GM12878 (cell line): ENCODE results near the gene OSBPL10. TPM values are rescaled to one million over a fixed set of nuclear protein-coding genes. Genes with fewer than 3 reads are reported as not detected.

Experiments used
- ATAC-seq: fragments of 200-7000 bp; cut with Tn5 transposase; 3 replicates; pipeline ENCODE4 v1.9.1; 2020; ENCODE audit warnings: mild to moderate bottlenecking, moderate library complexity
- BruUV-seq: library from RNA; stranded (reverse); fragments of 400-500 nt; replicated peaks from 2 replicates; lab custom pipeline; 2021; lab: Mats Ljungman, UMichigan
- CTCF ChIA-PET: fragments of 300-600 bp; sonication (Branson Sonifier 250); formaldehyde crosslinking; extraction: SDS; loops from one replicate; lab custom pipeline; 2021; ENCODE audit warnings: inconsistent platforms; lab: Yijun Ruan, JAX
- POLR2A ChIA-PET: fragments of 350-600 bp; formaldehyde crosslinking; extraction: SDS; loops from one replicate; lab custom pipeline; 2021; ENCODE audit warnings: inconsistent platforms; lab: Charles Lee
- RAD21 ChIA-PET: fragments of 300-600 bp; sonication (Branson Sonifier 250); formaldehyde crosslinking; loops from one replicate; lab custom pipeline; 2023; ENCODE audit warnings: antibody characterized with exemption; ENCODE audit not compliant: unreplicated experiment; lab: Charles Lee
- SMC1A ChIA-PET: fragments of 300-600 bp; sonication (Branson Sonifier 250); formaldehyde crosslinking; loops from one replicate; lab custom pipeline; 2023; ENCODE audit not compliant: unreplicated experiment, uncharacterized antibody; lab: Charles Lee
- DNase-seq: peaks from one replicate; pipeline ENCODE4 v3.0.0-alpha.2; 2011; ENCODE audit warnings: low read depth, low spot score
- FAIRE-seq: peaks from 3 replicates; lab custom pipeline; 2011; peaks lifted over from hg19 to GRCh38; lab: Jason Lieb, UNC
- H2AFZ ChIP-seq: 2 replicates; pipeline ENCODE4 v1.6.0; 2011; ENCODE audit warnings: low read depth, low read length, control low read depth; ENCODE audit not compliant: control insufficient read depth
- H3K27ac ChIP-seq: 2 replicates; pipeline ENCODE4 v1.5.1; 2011; ENCODE audit warnings: control low read depth; ENCODE audit not compliant: control insufficient read depth, insufficient read depth
- H3K27me3 ChIP-seq, 2 experiments: replicated peaks in 1 of 2; 2 replicates each; pipeline versions ENCODE4 v1.6.0 to v1.6.1; 2011; ENCODE audit warnings: low read length in 1 of 2; ENCODE audit not compliant: control insufficient read depth in 2 of 2, insufficient read depth in 2 of 2
- H3K36me3 ChIP-seq, 2 experiments: 2 replicates each; pipeline ENCODE4 v1.5.1; 2011; ENCODE audit warnings: low read length in 1 of 2; ENCODE audit not compliant: control insufficient read depth in 2 of 2, insufficient read depth in 2 of 2
- H3K4me1 ChIP-seq: 2 replicates; pipeline ENCODE4 v1.6.1; 2011; ENCODE audit warnings: mild to moderate bottlenecking, low read length, moderate library complexity, mixed read lengths; ENCODE audit not compliant: control insufficient read depth, insufficient read depth
- H3K4me2 ChIP-seq: 2 replicates; pipeline ENCODE4 v1.6.0; 2011; ENCODE audit warnings: control low read depth; ENCODE audit not compliant: control insufficient read depth, insufficient read depth
- H3K4me3 ChIP-seq: fragments of 200-600 bp; sonication (generic); 2 replicates; pipeline ENCODE4 v1.5.1; 2016
- H3K79me2 ChIP-seq: 2 replicates; pipeline ENCODE4 v1.6.0; 2011; ENCODE audit warnings: low read length; ENCODE audit not compliant: control insufficient read depth, insufficient read depth
- H3K9ac ChIP-seq: 2 replicates; pipeline ENCODE4 v1.8.0; 2011; ENCODE audit warnings: low read length, control low read depth, mixed read lengths; ENCODE audit not compliant: control insufficient read depth, insufficient read depth
- H3K9me3 ChIP-seq: replicated peaks from 3 replicates; pipeline ENCODE4 v1.5.1; 2011; ENCODE audit warnings: mild to moderate bottlenecking, low read length; ENCODE audit not compliant: control insufficient read depth, insufficient read depth
- H4K20me1 ChIP-seq: 2 replicates; pipeline ENCODE4 v1.6.0; 2011; ENCODE audit not compliant: control insufficient read depth, insufficient read depth
- BRCA1 ChIP-seq: IDR thresholded peaks from 2 replicates; pipeline ENCODE4 v1.6.1; 2011; ENCODE audit warnings: low read depth, low read length, improper control_type of control experiment
- FOXM1 ChIP-seq: IDR thresholded peaks from 2 replicates; pipeline ENCODE4 v1.6.1; 2012; ENCODE audit warnings: low read depth, mild to moderate bottlenecking, inconsistent platforms, low read length, moderate library complexity
- HCFC1 ChIP-seq: fragments of 150-350 bp; IDR thresholded peaks from 2 replicates; pipeline ENCODE4 v1.6.1; 2014; ENCODE audit warnings: low read length
- POLR2AphosphoS2 ChIP-seq: IDR thresholded peaks from 2 replicates; pipeline ENCODE4 v1.6.1; 2011; ENCODE audit warnings: low read depth, mild to moderate bottlenecking, low read length, improper control_type of control experiment, moderate library complexity
- SP1 ChIP-seq: IDR thresholded peaks from one replicate; pipeline ENCODE4 v1.6.1; 2011; ENCODE audit warnings: low read depth, low read length
- SPI1 ChIP-seq: IDR thresholded peaks from 2 replicates; pipeline ENCODE4 v1.6.1; 2011; ENCODE audit warnings: low read depth, mild to moderate bottlenecking, low read length, moderate library complexity, borderline replicate concordance; ENCODE audit not compliant: insufficient read depth
- STAT3 ChIP-seq: IDR thresholded peaks from 2 replicates; pipeline ENCODE4 v1.6.1; 2011; ENCODE audit warnings: low read depth, low read length, improper control_type of control experiment
- WGBS: methylation state at CpG from one replicate; pipeline ENCODE4 v1.1.6; 2016; ENCODE audit warnings: low lambda C conversion rate; ENCODE audit not compliant: insufficient replicate concordance, insufficient coverage; ENCODE audit errors: missing lambda C conversion rate; 5-methylcytosine and 5-hydroxymethylcytosine counted together
- in situ Hi-C: fragments of 300-500 bp; cut with MboI; formaldehyde crosslinking; loops from 9 replicates; pipeline ENCODE4 v1.14.3; 2018; ENCODE audit warnings: mixed read lengths
- intact Hi-C: fragments of 100-400 bp; cut with micrococcal nuclease; formaldehyde crosslinking; loops from one replicate; pipeline ENCODE4 v1.14.2; 2022; ENCODE audit not compliant: unreplicated experiment
- polyA plus RNA-seq, 11 experiments: library from polyadenylated mRNA; depleted of rRNA in 4 of 11; unstranded in 6 of 11; stranded (reverse) in 5 of 11; fragments of >200 nt; fragmentation: Nextera tagmentation in 4 of 11; fragmentation: Illumina TruSeq in 1 of 11; extraction: Ambion mirVana in 4 of 11; extraction: Trizol in 1 of 11; gene quantifications; 1 replicate in 1 of 11; 2 replicates in 10 of 11; pipeline versions ENCODE4 v1.2.1 to v1.2.3, GENCODE V29; 2011 to 2016; ENCODE audit warnings: inconsistent platforms in 2 of 11, missing spikeins in 2 of 11, low read depth in 1 of 11
- total RNA-seq, 4 experiments: library from RNA; depleted of rRNA in 3 of 4; stranded (reverse); fragments of >200 nt in 3 of 4; fragmentation: Illumina TruSeq in 1 of 4; extraction: Trizol in 1 of 4; gene quantifications; 2 replicates each; pipeline versions ENCODE4 v1.2.1 to v1.2.3, GENCODE V29; 2013 to 2021
- TF ChIP-seq, protein P1 (sequence below): fragments of 450-650 bp; IDR thresholded peaks from 2 replicates; pipeline ENCODE4 v1.6.1; 2016; ENCODE audit warnings: mild to moderate bottlenecking
- TF ChIP-seq, protein P2 (sequence below): fragments of 150-350 bp; IDR thresholded peaks from 2 replicates; pipeline ENCODE4 v1.6.1; 2016; ENCODE audit warnings: low read depth, low read length

Gene OSBPL10
- total and polyA plus RNA-seq, 10 of the 15 experiments (the other 5 are each of a cell fraction or from before 2014, with no cell fraction given) = 0.03 to 0.25 (median 0.09) TPM; not detected in 5

DNA sequence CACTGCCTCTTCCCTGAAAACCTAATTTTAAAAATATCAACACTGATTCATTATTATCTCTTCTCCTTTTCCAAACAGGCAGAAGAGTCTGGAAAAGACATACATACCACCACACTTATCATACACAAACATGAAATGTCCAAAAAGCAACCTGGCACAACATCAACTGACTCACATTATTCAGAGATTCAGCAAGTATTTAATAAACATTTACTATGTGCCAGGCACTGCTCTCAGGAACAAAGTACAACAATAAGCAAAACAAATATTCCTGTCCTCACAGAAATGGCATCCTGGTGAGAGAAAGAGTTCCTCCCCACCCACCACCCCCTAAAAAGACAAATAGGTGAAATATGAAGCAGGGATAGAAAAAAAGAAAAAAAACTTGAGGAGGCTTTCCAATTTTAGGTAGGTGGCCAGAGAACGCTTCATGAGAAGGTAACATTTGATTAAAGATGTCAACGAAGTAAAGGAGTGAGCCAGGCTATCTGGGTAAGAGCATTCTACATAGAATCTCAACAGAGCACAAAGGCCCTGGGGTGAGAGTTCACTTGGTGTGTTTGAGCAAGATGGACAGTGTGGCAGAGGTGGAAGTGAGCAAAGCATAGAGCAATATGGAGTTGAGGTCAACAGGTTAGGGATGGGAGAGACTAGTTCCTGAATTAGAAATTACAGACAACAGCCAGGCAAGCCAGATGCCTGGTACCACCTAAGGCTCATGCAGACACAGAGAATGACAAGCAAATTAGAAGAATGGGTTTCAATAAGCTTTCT lies 141.7 kb downstream of the OSBPL10 start:
- ChIA-PET RAD21 (no interaction called here), CTCF (no interaction called here), SMC1A (no interaction called here), POLR2A (no interaction called here)
- H3K9me3 ChIP-seq = no peaks in the 10 kb centered on the region
- FAIRE-seq (no peak), ATAC-seq (no peak), DNase-seq (no peak)
- intact Hi-C loops = no loop called here
- H3K9ac ChIP-seq = no peak overlapping the region
- H3K4me3 ChIP-seq = no peak overlapping the region
- H3K27ac ChIP-seq = no peak overlapping the region
- H3K79me2 ChIP-seq = no peaks in the 10 kb centered on the region
- in situ Hi-C loops = no loop called here
- H3K4me2 ChIP-seq = no peak overlapping the region
- no peaks in the 10 kb centered on the region for H3K36me3 ChIP-seq
- H3K27me3 ChIP-seq = no peaks in the 10 kb centered on the region
- WGBS = 35% methylated on average over 2 of the region's 2 CpGs
- H2AFZ ChIP-seq = no peak overlapping the region
- TF ChIP-seq SP1 (no peak), BRCA1 (no peak), STAT3 (no peak), POLR2AphosphoS2 (no peak), HCFC1 (no peak), SPI1 (no peak), FOXM1 (no peak)
- TF ChIP-seq, protein P1, sequence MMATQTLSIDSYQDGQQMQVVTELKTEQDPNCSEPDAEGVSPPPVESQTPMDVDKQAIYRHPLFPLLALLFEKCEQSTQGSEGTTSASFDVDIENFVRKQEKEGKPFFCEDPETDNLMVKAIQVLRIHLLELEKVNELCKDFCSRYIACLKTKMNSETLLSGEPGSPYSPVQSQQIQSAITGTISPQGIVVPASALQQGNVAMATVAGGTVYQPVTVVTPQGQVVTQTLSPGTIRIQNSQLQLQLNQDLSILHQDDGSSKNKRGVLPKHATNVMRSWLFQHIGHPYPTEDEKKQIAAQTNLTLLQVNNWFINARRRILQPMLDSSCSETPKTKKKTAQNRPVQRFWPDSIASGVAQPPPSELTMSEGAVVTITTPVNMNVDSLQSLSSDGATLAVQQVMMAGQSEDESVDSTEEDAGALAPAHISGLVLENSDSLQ = no peak
- TF ChIP-seq, protein P2, sequence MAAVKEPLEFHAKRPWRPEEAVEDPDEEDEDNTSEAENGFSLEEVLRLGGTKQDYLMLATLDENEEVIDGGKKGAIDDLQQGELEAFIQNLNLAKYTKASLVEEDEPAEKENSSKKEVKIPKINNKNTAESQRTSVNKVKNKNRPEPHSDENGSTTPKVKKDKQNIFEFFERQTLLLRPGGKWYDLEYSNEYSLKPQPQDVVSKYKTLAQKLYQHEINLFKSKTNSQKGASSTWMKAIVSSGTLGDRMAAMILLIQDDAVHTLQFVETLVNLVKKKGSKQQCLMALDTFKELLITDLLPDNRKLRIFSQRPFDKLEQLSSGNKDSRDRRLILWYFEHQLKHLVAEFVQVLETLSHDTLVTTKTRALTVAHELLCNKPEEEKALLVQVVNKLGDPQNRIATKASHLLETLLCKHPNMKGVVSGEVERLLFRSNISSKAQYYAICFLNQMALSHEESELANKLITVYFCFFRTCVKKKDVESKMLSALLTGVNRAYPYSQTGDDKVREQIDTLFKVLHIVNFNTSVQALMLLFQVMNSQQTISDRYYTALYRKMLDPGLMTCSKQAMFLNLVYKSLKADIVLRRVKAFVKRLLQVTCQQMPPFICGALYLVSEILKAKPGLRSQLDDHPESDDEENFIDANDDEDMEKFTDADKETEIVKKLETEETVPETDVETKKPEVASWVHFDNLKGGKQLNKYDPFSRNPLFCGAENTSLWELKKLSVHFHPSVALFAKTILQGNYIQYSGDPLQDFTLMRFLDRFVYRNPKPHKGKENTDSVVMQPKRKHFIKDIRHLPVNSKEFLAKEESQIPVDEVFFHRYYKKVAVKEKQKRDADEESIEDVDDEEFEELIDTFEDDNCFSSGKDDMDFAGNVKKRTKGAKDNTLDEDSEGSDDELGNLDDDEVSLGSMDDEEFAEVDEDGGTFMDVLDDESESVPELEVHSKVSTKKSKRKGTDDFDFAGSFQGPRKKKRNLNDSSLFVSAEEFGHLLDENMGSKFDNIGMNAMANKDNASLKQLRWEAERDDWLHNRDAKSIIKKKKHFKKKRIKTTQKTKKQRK = no peak
- BruUV-seq = no TSS peak
- no peaks in the 10 kb centered on the region for H4K20me1 ChIP-seq
- no peaks in the 10 kb centered on the region for H3K4me1 ChIP-seq
